ENCODE results near the gene RFX7.

Gene RFX7

GRCh38 chr15:56199038-56199437 lies 44.6 kb downstream of the RFX7 start:
- no peak overlapping the region for H3K27ac ChIP-seq (ENCODE audit: low read depth, low read length)
- WGBS = 100% methylated on average over 2 of the region's 2 CpGs

GRCh38 chr15:56194035-56194434 lies 49.6 kb downstream of the RFX7 start:
- H3K27ac ChIP-seq (ENCODE audit: low read depth, low read length) = no peak overlapping the region
- no peak overlapping the region for H3K9ac ChIP-seq (ENCODE audit: low read depth, low read length)

More at GRCh38 chr15:56199038-56199437, 44.6 kb downstream of the RFX7 start:
- Histone ChIP-seq H3K9me3 (ENCODE audit: insufficient read depth, low read depth, low read length) (no peaks in the 10 kb centered on the region), H3K9ac (ENCODE audit: low read depth, low read length) (no peak overlapping the region), H3K36me3 (ENCODE audit: insufficient read depth, low read length) (peaks cover 11% of the 10 kb centered on the region; the same call in 1 of the 2 replicates), H3K4me3 (ENCODE audit: low read length) (no peak overlapping the region), H3K27me3 (ENCODE audit: insufficient read depth, low read length) (no peaks in the 10 kb centered on the region), H3K4me1 (ENCODE audit: insufficient read depth, low read length) (peaks cover 4% of the 10 kb centered on the region; the same call in 1 of the 2 replicates)

GRCh38 chr15:56192659-56193442 lies 50.8 kb downstream of the RFX7 start:
- WGBS = 92% methylated on average over 8 of the region's 10 CpGs
- Histone ChIP-seq H3K4me1 (ENCODE audit: insufficient read depth, low read length) (peaks cover 5% of the 10 kb centered on the region; the same call in 1 of the 2 replicates), H3K4me3 (ENCODE audit: low read length) (no peak overlapping the region), H3K36me3 (ENCODE audit: insufficient read depth, low read length) (no peaks in the 10 kb centered on the region), H3K27ac (ENCODE audit: low read depth, low read length) (no peak overlapping the region), H3K27me3 (ENCODE audit: insufficient read depth, low read length) (no peaks in the 10 kb centered on the region), H3K9me3 (ENCODE audit: insufficient read depth, low read depth, low read length) (no peaks in the 10 kb centered on the region), H3K9ac (ENCODE audit: low read depth, low read length) (no peak overlapping the region)

More at GRCh38 chr15:56194035-56194434, 49.6 kb downstream of the RFX7 start:
- Histone ChIP-seq H3K9me3 (ENCODE audit: insufficient read depth, low read depth, low read length) (no peaks in the 10 kb centered on the region), H3K36me3 (ENCODE audit: insufficient read depth, low read length) (0 out of 2 replicates have a peak, but pooled peaks cover 3% of the 10 kb centered on the region), H3K27me3 (ENCODE audit: insufficient read depth, low read length) (no peaks in the 10 kb centered on the region), H3K4me1 (ENCODE audit: insufficient read depth, low read length) (peaks cover 5% of the 10 kb centered on the region; the same call in 1 of the 2 replicates), H3K4me3 (ENCODE audit: low read length) (no peak overlapping the region)
- WGBS = no CpG with 5 or more reads among the region's 1 CpG

- no peak overlapping the region for H3K4me3 ChIP-seq (ENCODE audit: low read length)
- no peaks in the 10 kb centered on the region for H3K27me3 ChIP-seq (ENCODE audit: insufficient read depth, low read length)
- H3K36me3 ChIP-seq (ENCODE audit: insufficient read depth, low read length) = peaks cover 6% of the 10 kb centered on the region; the same call in 1 of the 2 replicates
- H3K9ac ChIP-seq (ENCODE audit: low read depth, low read length) = no peak overlapping the region
- H3K4me1 ChIP-seq (ENCODE audit: insufficient read depth, low read length) = no peaks in the 10 kb centered on the region
- WGBS = 100% methylated on average over 1 of the region's 1 CpG
- no peak overlapping the region for H3K27ac ChIP-seq (ENCODE audit: low read depth, low read length)
- H3K9me3 ChIP-seq (ENCODE audit: insufficient read depth, low read depth, low read length) = peaks cover 6% of the 10 kb centered on the region; the same call in 1 of the 2 replicates
Observed at GRCh38 chr15:56187665-56188064, 56.0 kb downstream of the RFX7 start.

- Histone ChIP-seq H3K9ac (ENCODE audit: low read depth, low read length) (no peak overlapping the region), H3K4me3 (ENCODE audit: low read length) (no peak overlapping the region), H3K27ac (ENCODE audit: low read depth, low read length) (no peak overlapping the region), H3K4me1 (ENCODE audit: insufficient read depth, low read length) (no peaks in the 10 kb centered on the region), H3K9me3 (ENCODE audit: insufficient read depth, low read depth, low read length) (peaks cover 11% of the 10 kb centered on the region; the same call in 1 of the 2 replicates), H3K27me3 (ENCODE audit: insufficient read depth, low read length) (no peaks in the 10 kb centered on the region), H3K36me3 (ENCODE audit: insufficient read depth, low read length) (peaks cover 6% of the 10 kb centered on the region; the same call in 1 of the 2 replicates)
- WGBS = 88% methylated on average over 1 of the region's 1 CpG
Observed at GRCh38 chr15:56185980-56186379, 57.7 kb downstream of the RFX7 start.

GRCh38 chr15:56184516-56184915 lies 59.2 kb downstream of the RFX7 start:
- Histone ChIP-seq H3K36me3 (ENCODE audit: insufficient read depth, low read length) (peaks cover 6% of the 10 kb centered on the region; the same call in 1 of the 2 replicates), H3K27ac (ENCODE audit: low read depth, low read length) (no peak overlapping the region), H3K4me1 (ENCODE audit: insufficient read depth, low read length) (no peaks in the 10 kb centered on the region), H3K27me3 (ENCODE audit: insufficient read depth, low read length) (no peaks in the 10 kb centered on the region), H3K9me3 (ENCODE audit: insufficient read depth, low read depth, low read length) (peaks cover 11% of the 10 kb centered on the region; the same call in 1 of the 2 replicates), H3K4me3 (ENCODE audit: low read length) (no peak overlapping the region), H3K9ac (ENCODE audit: low read depth, low read length) (no peak overlapping the region)
- WGBS = 92% methylated on average over 2 of the region's 3 CpGs

- H3K27ac ChIP-seq (ENCODE audit: low read depth, low read length) = no peak overlapping the region
- H3K9ac ChIP-seq (ENCODE audit: low read depth, low read length) = no peak overlapping the region
- H3K4me1 ChIP-seq (ENCODE audit: insufficient read depth, low read length) = no peaks in the 10 kb centered on the region
- H3K36me3 ChIP-seq (ENCODE audit: insufficient read depth, low read length) = peaks cover 10% of the 10 kb centered on the region; the same call in 1 of the 2 replicates
- 94% methylated on average over 4 of the region's 4 CpGs for WGBS
- no peak overlapping the region for H3K4me3 ChIP-seq (ENCODE audit: low read length)
- H3K27me3 ChIP-seq (ENCODE audit: insufficient read depth, low read length) = no peaks in the 10 kb centered on the region
- H3K9me3 ChIP-seq (ENCODE audit: insufficient read depth, low read depth, low read length) = peaks cover 11% of the 10 kb centered on the region; the same call in 1 of the 2 replicates
Observed at GRCh38 chr15:56180851-56181250, 62.8 kb downstream of the RFX7 start.

GRCh38 chr15:56176996-56177395 lies 66.7 kb downstream of the RFX7 start:
- H3K36me3 ChIP-seq (ENCODE audit: insufficient read depth, low read length) = peaks cover 23% of the 10 kb centered on the region
- no peak overlapping the region for H3K27ac ChIP-seq (ENCODE audit: low read depth, low read length)
- 95% methylated on average over 3 of the region's 4 CpGs for WGBS

GRCh38 chr15:56175788-56176187 lies 67.9 kb downstream of the RFX7 start:
- Histone ChIP-seq H3K9me3 (ENCODE audit: insufficient read depth, low read depth, low read length) (no peaks in the 10 kb centered on the region), H3K27me3 (ENCODE audit: insufficient read depth, low read length) (no peaks in the 10 kb centered on the region), H3K27ac (ENCODE audit: low read depth, low read length) (no peak overlapping the region), H3K36me3 (ENCODE audit: insufficient read depth, low read length) (peaks cover 35% of the 10 kb centered on the region), H3K4me3 (ENCODE audit: low read length) (no peak overlapping the region), H3K4me1 (ENCODE audit: insufficient read depth, low read length) (no peaks in the 10 kb centered on the region), H3K9ac (ENCODE audit: low read depth, low read length) (no peak overlapping the region)
- WGBS = 60% methylated on average over 1 of the region's 1 CpG

More at GRCh38 chr15:56176996-56177395, 66.7 kb downstream of the RFX7 start:
- Histone ChIP-seq H3K4me3 (ENCODE audit: low read length) (no peak overlapping the region), H3K9me3 (ENCODE audit: insufficient read depth, low read depth, low read length) (no peaks in the 10 kb centered on the region), H3K4me1 (ENCODE audit: insufficient read depth, low read length) (no peaks in the 10 kb centered on the region), H3K27me3 (ENCODE audit: insufficient read depth, low read length) (no peaks in the 10 kb centered on the region), H3K9ac (ENCODE audit: low read depth, low read length) (no peak overlapping the region)

- no peak overlapping the region for H3K27ac ChIP-seq (ENCODE audit: low read depth, low read length)
- H3K4me3 ChIP-seq (ENCODE audit: low read length) = no peak overlapping the region
- no peaks in the 10 kb centered on the region for H3K9me3 ChIP-seq (ENCODE audit: insufficient read depth, low read depth, low read length)
- no peak overlapping the region for H3K9ac ChIP-seq (ENCODE audit: low read depth, low read length)
- peaks cover 36% of the 10 kb centered on the region for H3K36me3 ChIP-seq (ENCODE audit: insufficient read depth, low read length)
- 97% methylated on average over 4 of the region's 6 CpGs for WGBS
- no peaks in the 10 kb centered on the region for H3K27me3 ChIP-seq (ENCODE audit: insufficient read depth, low read length)
- H3K4me1 ChIP-seq (ENCODE audit: insufficient read depth, low read length) = no peaks in the 10 kb centered on the region
Observed at GRCh38 chr15:56174649-56175048, 69.0 kb downstream of the RFX7 start.

GRCh38 chr15:56168394-56168793 lies 75.3 kb downstream of the RFX7 start:
- no peaks in the 10 kb centered on the region; the same call in 1 of the 2 replicates for H3K4me1 ChIP-seq (ENCODE audit: insufficient read depth, low read length)
- H3K36me3 ChIP-seq (ENCODE audit: insufficient read depth, low read length) = peaks cover 30% of the 10 kb centered on the region
- H3K9ac ChIP-seq (ENCODE audit: low read depth, low read length) = no peak overlapping the region
- WGBS = 91% methylated on average over 2 of the region's 2 CpGs
- no peak overlapping the region for H3K4me3 ChIP-seq (ENCODE audit: low read length)
- no peak overlapping the region for H3K27ac ChIP-seq (ENCODE audit: low read depth, low read length)
- H3K9me3 ChIP-seq (ENCODE audit: insufficient read depth, low read depth, low read length) = no peaks in the 10 kb centered on the region
- H3K27me3 ChIP-seq (ENCODE audit: insufficient read depth, low read length) = no peaks in the 10 kb centered on the region

Data from HUES64 (cell line).